T-helper 2 cell treated with Interferon-gamma antibody and Interleukin-4, amounts not matched to agents 100 ng/mL and 5 ng/mL, for 36 hours (primary cell): ENCODE data around the gene FKBP1A. TPM values are rescaled to one million over a fixed set of nuclear protein-coding genes. Genes with fewer than 3 reads are reported as not detected.

Source experiments
- intact Hi-C: fragments of 100-400 bp; cut with micrococcal nuclease; formaldehyde crosslinking; loops from one replicate; pipeline ENCODE4 v1.15.1; 2023
- total RNA-seq: library from RNA; stranded (reverse); gene quantifications from 2 replicates; pipeline ENCODE4 v1.2.3, GENCODE V29; 2022

FKBP1A gene
- total RNA-seq, 1 donor from 2014 or later = 292 TPM

- intact Hi-C loops = no loop called here
Observed at GRCh38 chr20:1417790-1418189, 24.9 kb upstream of the FKBP1A start.

DNA sequence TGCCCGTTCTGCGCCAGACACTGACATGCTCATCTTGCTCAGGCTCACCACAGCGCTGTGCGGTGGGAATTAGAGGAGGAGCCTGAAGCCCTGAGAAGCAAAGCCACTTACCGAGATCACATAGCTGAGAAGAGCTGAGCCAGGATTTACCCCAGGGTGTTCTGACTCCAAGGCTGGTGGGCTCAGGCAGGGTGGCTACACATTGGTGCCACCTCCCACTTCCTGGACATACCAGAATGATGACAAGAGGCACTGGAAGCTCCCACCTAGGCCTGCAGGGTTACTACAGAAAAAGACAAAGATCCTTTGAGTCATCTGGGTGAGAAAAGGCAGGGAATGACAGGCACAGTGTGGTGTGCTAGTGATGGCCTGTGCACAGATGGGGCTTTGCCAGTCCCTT lies 24.4 kb upstream of the FKBP1A start:
- intact Hi-C loops = no loop called here

DNA sequence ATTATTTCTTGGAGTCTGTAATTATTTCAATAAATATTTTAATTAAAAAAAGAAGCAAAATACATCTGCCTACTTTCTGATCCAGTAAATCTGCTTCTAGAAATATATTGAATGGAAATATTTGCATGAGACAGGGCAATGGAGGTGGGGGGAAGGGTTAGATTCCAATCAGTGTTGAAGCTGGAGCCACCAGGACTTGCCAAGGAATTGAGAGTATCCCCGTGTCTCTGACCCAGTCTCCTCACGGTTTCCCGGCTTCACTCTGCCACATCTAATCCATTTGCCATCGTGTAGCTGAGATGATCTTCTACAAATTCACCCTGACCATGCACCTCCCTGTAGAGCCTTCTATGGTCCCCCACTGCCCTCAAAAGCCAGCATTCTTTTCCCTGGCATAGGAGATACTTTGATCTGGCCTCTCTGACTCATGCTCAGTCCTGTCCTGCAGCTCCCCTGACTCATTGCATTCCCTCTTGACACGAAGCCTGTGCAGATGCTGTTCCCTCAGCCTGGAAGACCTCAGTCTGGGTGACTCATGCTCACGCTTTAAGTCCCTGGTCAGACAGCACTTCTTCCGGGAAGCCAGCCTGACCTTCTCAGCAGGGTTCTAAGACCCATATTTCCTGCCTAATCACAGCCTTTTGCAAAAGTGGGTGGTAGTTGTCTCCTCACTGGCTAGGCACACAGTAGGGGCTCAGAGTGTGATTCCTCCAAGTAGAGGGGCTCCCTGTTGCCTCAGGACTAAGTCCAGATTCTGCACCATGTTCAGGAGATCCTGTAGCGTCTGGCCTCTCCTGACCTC lies 23.0 kb upstream of the FKBP1A start:
- intact Hi-C loops = no loop called here

DNA sequence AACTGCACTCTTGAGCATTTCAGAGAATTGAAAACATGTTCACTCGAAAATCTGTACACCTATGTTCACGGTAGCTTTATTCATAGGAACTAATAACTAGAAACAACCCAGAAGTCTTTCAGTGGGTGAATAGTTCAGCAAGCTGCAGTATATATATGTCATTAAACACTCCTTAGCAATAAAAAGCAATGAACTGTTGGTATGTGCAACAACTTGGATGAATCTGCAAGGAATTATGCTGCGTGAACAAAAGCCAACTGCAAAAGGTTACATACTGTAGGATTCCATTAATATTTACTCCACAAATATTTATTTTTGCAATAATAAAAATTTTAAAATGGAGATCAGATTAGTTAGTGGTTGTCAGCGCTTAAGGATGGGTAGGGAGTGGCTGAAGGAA lies 22.1 kb upstream of the FKBP1A start:
- intact Hi-C loops = no loop called here

GRCh38 chr20:1405801-1406200 lies 12.9 kb upstream of the FKBP1A start:
- intact Hi-C loops = no loop called here

DNA sequence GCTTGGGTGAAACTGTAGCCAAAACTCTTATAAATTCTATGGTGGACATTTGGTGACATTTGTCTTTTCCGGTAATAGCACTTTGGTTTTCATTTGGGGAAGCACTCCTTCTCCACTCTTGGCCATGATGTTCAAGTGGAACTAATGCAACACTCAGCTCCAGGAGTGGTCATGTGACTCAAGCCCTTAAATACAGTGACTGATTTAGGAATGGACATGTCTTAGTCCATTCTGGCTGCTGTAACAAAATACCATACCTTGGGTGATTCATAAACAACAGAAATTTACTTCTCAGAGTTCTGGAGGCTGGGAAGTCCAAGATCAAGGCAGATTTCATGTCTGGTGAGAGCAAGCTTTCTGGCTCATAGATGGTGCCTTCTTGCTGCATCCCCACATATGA lies 10.8 kb upstream of the FKBP1A start:
- intact Hi-C loops = no loop called here

GRCh38 chr20:1402149-1402548 lies 9.3 kb upstream of the FKBP1A start:
- intact Hi-C loops = no loop called here

GRCh38 chr20:1401451-1401907 lies 8.6 kb upstream of the FKBP1A start:
- intact Hi-C loops = no loop called here

GRCh38 chr20:1399678-1400366 lies 7.0 kb upstream of the FKBP1A start:
- intact Hi-C loops = loop anchor here (5.0 kb wide), 1 partner anchor 173 kb away; the partner anchor contains the start of gene RAD21L1

GRCh38 chr20:1398185-1398584 lies 5.3 kb upstream of the FKBP1A start:
- intact Hi-C loops = loop anchor here (5.0 kb wide), 1 partner anchor 171 kb away; the partner anchor contains the start of gene RAD21L1

DNA sequence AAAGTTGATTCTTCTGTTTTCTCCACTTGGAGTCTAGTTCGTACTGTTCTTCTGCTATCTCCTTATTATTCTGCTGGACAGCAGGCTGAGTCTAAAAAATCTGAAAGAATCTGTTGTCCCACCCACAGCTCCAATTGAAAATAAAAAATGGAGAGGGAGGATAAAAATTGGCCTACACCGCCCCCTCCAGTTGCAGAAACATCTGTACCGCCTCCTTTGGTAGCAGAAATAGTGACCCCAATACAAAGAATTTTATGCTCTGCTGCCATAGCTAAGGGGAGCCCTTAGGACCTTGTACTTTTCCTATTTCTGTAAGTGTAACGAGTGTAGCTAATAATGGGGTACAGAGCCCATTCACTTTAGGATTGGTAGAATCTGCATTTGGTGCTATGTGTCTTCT lies 4.9 kb upstream of the FKBP1A start:
- intact Hi-C loops = loop anchor here (5.0 kb wide), 1 partner anchor 170 kb away; the partner anchor contains the start of gene RAD21L1

DNA sequence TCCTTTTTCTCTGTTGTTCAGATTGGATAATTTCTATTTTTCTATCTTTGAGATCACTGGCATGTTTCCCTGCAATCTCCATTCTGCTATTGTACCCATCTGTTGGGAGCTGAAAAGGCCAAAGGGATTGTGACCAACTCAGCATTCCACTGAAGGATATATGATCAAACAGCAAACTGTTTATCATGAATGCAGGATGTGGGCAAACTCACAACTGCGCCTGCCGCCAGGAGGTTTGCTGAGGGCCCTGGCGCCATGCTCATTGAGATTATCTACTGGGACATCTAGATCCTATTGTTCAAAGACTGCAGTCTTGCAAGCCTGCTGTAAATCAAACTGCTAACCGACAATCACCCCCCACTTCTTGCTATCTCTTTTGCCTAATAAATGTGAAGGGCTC lies 3.8 kb upstream of the FKBP1A start:
- intact Hi-C loops = loop anchor here (5.0 kb wide), 1 partner anchor 169 kb away; the partner anchor contains the start of gene RAD21L1

DNA sequence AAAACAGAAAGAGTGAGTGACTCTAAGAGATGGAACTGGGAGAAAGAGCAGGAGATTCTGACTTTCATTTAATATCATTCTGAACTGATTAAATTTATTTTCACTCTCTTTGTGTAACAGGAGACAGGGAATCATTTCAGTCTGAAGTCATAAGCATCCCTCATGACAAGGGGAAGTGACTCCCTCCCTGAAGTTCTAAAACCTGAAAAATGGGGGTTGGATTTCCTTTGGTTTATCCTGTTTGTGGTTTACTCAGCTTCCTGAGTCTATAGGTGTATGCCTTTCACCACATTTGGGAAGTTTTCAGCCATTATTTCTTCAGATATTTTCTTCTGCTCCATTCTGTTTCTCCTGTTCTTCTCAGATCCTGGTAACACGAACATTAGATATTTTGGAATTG lies 3.4 kb upstream of the FKBP1A start:
- intact Hi-C loops = loop anchor here (5.0 kb wide), 1 partner anchor 169 kb away; the partner anchor contains the start of gene RAD21L1

DNA sequence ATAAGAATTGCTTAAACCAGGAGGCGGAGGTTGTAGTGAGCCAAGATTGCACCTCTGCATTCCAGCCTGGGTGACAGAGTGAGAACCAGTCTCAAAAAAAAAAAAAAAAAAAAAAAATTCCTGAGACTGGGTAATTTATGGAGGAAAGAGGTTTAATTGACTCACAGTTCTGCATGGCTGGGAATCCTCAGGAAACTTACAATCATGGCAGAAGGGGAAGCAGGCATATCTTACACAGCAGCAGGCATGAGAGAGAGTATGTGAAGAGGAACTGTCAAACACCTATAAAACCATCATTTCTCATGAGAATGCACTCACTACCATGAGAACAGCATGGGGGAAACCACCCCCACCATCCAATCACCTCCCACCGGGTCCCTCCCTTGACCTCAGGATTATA lies 1.8 kb upstream of the FKBP1A start:
- intact Hi-C loops = loop anchor here (5.0 kb wide), 2 partner anchors 82 to 167 kb away; partner anchors contain the start of gene RAD21L1

DNA sequence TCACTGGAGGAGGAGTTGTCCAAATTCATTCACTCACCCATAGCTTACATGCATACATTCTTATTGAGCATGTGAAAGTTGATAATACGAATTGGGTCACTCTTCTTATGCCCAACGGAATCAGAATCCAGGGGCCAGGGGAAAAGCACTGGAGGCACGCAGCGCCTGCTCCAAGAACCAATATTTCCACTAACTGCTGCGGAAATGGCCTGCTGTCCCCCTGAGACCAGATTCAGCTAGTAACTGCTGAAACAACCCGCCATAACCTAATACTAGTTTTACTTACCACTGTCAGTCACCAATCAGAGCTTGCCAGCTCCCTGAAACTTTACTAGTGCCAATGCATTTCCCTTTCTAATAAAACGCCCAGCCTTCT lies 641 bp upstream of the FKBP1A start:
- intact Hi-C loops = loop anchor here (1.0 to 5.0 kb wide), 6 partner anchors 29 to 275 kb away; partner anchors contain the start of genes NSFL1C and PSMF1

GRCh38 chr20:1392443-1392692 lies 486 bp downstream of the FKBP1A start:
- intact Hi-C loops = loop anchor here (2.0 to 5.0 kb wide), 2 partner anchors 28 to 80 kb away; no protein-coding TSS in a partner anchor

GRCh38 chr20:1391640-1392442 lies 1.0 kb downstream of the FKBP1A start:
- intact Hi-C loops = loop anchor here (2.0 to 5.0 kb wide), 2 partner anchors 27 to 80 kb away; no protein-coding TSS in a partner anchor

DNA sequence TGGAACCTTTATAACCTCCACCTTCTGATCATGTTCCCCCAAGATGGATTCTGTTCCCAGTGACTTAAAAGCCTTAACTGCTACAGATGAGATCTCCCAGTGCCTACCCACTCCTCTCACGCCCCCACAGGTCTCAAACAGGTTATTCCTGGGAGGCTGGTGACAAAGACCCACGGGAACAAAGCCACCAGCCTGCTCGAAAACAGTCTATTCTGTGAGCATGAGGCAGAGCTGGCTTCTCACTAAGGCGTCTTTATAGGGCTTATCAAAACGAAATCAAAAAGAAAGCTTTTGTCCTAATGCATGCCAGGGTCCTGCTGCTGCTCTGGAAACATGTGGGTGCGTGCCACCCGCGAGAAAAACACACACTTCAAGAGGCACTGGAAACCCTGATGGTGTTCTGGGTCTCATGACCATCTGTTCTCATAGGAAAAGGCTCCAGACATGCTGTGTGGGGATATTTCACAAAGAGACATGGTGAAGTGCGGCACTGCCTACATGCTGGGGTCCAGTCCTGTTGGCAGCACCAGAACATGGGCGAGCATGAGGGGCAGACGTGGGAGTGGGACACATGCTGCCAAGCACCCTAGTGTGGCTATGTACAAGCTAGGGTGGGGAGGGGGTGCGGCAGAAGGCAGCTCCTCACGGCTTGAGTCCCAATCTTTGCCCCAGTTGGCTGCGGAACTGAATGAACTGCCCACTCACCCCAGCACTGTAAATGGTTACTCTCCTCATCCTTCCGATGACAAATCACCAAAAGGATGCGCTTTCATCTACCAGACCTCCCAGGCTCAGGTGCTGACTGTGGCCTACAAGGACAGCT lies 2.1 kb downstream of the FKBP1A start:
- intact Hi-C loops = loop anchor here (5.0 kb wide), 1 partner anchor 78 kb away; no protein-coding TSS in a partner anchor

GRCh38 chr20:1389703-1390580 lies 2.9 kb downstream of the FKBP1A start:
- intact Hi-C loops = loop anchor here (5.0 kb wide), 1 partner anchor 78 kb away; no protein-coding TSS in a partner anchor
